HG03108 (cell line): ENCODE data around the gene USP5.

Experiments used
- ATAC-seq: cut with Tn5 transposase; IDR thresholded peaks from one replicate; pipeline ENCODE4 v1.9.1; 2021; ENCODE audit warnings: moderate library complexity; ENCODE audit not compliant: unreplicated experiment

The USP5 gene

DNA sequence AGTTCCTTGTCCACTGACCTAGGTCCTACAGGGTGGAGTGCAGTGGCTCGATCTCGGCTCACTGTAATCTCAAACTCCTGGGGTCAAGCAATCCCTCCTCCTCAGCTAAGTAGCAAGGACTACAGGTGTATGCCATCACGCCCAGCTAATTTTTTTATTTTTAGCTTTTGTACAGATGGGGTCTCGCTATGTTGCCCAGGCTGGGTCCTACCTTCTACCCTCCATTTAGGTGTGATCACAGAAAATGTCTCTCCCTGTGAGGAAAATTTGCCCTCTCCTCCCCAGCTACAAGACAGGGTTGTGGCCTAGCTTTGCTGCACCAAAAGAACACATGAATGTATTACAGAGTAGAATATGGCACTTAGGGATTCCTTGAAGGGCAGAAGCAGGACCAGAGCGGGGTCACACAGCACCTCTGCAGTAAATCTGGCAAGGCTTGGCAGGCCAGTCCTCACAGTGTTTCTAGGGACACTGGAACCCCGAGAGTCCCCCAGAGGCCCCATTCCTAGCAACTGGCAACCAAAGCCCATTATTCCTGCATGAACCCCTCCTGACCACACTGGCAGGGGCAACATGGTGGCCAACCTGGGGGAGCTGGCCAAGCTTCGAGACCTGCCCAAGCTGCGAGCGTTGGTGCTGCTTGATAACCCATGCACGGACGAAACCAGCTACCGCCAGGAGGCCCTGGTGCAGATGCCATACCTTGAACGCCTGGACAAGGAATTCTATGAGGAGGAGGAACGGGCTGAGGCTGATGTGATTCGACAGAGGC, 60.4 kb downstream of the USP5 start:
- ATAC-seq, result no peak

DNA sequence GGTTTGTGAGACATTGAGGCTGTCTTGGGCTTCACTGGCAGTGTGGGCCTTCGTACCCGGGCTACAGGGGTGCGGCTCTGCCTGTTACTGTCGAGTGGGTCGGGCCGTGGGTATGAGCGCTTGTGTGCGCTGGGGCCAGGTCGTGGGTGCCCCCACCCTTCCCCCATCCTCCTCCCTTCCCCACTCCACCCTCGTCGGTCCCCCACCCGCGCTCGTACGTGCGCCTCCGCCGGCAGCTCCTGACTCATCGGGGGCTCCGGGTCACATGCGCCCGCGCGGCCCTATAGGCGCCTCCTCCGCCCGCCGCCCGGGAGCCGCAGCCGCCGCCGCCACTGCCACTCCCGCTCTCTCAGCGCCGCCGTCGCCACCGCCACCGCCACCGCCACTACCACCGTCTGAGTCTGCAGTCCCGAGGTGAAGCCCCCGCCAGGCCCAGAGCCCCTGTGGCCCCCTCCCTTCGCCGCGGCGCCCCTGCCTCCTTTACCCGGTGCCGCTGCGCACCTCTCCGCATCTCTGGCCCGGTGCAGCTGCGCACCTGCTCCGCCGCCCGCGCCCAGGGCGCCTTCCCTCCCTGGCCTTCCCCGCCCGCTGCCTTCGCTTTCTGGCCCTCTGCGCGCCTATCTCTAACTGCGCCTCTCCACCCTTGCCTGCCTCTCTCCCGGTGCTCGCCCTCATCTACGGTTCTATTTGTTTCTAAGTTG, 62.4 kb downstream of the USP5 start, which contains the start of gene ENO2:
ENO2 (plus strand) TSS at position 335 of the 701 bp plus-strand sequence. CDS start 1,253 bp downstream, outside the sequence.
- ATAC-seq, result peak; percentile 81

DNA sequence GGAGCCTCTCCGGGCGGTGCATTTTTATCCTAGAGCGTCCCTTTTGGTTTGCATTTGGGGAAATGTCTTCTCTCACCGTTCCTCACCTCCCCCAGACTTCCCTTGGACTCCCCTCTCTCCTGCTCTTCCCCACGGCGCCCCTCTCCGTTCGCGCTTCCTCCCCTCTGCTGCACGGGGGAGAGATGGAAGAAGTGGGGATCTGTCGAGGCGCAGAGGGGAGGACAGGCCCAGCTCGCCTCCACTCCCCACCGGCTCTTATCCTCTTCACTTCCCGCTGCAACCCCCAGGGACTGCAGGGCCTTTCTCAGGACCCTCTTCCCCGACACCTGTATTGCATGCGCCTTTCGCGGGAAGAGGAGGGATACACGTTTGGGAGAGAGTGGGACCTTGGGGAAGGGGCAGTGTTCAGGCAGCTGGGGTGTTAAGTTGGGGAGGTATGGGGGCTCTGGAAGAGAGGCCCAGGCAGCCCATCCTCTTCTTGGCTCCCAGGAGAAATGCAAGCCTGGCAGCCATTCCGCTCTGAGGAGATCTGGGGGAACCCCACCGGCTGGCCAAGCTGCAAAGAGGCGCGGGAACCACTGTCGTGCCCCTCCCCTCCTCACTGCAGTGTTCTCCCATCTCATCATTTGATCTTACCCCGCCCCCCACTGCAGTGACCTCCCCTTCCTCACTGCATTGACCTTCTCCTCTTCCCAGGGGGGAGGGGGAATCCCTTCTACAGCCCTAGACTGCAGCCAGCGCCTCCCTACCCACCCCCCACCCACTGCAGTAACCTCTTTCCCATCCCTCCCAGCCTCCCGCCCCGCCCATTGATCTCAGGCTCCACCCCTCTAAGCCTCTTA, 63.2 kb downstream of the USP5 start:
- ATAC-seq, result no peak

DNA sequence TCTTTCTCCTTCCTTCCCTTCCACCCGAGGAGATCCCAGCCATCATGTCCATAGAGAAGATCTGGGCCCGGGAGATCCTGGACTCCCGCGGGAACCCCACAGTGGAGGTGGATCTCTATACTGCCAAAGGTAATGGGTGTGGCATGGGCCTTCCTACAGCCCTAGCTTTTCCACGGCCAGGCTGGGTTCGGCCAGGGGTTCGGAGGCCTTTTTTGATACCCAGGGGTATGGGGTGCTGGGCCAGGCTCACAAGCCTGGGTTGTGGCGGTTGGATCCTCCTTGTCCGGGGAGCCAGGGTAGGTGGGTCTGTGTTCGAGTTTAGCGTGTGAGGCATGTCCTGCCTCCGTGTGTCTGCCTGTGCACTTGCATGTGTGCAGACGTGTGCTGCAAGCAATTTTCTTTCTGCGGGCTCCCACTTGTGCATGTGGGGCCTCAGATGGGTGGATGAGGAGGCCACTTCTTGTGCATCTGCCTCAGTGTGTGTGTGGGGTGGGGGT, 63.9 kb downstream of the USP5 start:
- ATAC-seq, result no peak
